WTC11 (cell line): ENCODE measurements around the gene UBE3A. TPM values are rescaled to one million over a fixed set of nuclear protein-coding genes. Genes with fewer than 3 reads are reported as not detected.

Experiments
- ATAC-seq: fragments of 200-7000 bp; cut with Tn5 transposase; 2 replicates; pipeline ENCODE4 v1.10.0; 2021; ENCODE audit warnings: mild to moderate bottlenecking, moderate library complexity
- CTCF ChIA-PET: fragments of 300-600 bp; sonication (Branson Sonifier 250); formaldehyde crosslinking; loops from one replicate; lab custom pipeline; 2021; ENCODE audit warnings: antibody characterized with exemption; lab: Charles Lee
- POLR2A ChIA-PET: fragments of 350-600 bp; sonication (Branson Sonifier 250); formaldehyde crosslinking; loops from one replicate; lab custom pipeline; 2021; ENCODE audit warnings: antibody characterized with exemption; lab: Charles Lee
- DNase-seq: peaks from one replicate; pipeline ENCODE4 v3.0.0; 2021; ENCODE audit warnings: low spot score
- H3K27ac Mint-ChIP-seq: 2 replicates; pipeline ENCODE4 v1.8.0; 2021; ENCODE audit warnings: mixed read lengths
- H3K27me3 Mint-ChIP-seq: 2 replicates; pipeline ENCODE4 v1.8.0; 2021; ENCODE audit warnings: low read depth, mild to moderate bottlenecking, moderate library complexity, mixed read lengths
- H3K36me3 Mint-ChIP-seq: 2 replicates; pipeline ENCODE4 v1.8.0; 2021; ENCODE audit warnings: mixed read lengths
- H3K4me1 Mint-ChIP-seq: 2 replicates; pipeline ENCODE4 v1.8.0; 2022; ENCODE audit warnings: mixed read lengths
- H3K4me3 Mint-ChIP-seq: 2 replicates; pipeline ENCODE4 v1.8.0; 2021; ENCODE audit warnings: mild to moderate bottlenecking, moderate library complexity, mixed read lengths
- H3K9me3 Mint-ChIP-seq: 2 replicates; pipeline ENCODE4 v1.8.0; 2021; ENCODE audit warnings: mixed read lengths
- AR ChIP-seq: fragments of 250-450 bp; sonication (Bioruptor Pico); IDR thresholded peaks from 2 replicates; pipeline ENCODE4 v1.9.0; 2021; ENCODE audit warnings: mild to moderate bottlenecking
- CTCF ChIP-seq: fragments of 200-600 bp; IDR thresholded peaks from 2 replicates; pipeline ENCODE4 v1.8.0; 2022; ENCODE audit warnings: antibody characterized with exemption
- ELF4 ChIP-seq: sonication (generic); formaldehyde crosslinking; IDR thresholded peaks from 2 replicates; pipeline ENCODE4 v1.8.1; 2022; ENCODE audit warnings: low read depth, mild to moderate bottlenecking, moderate library complexity, missing genetic modification reagents
- EMX1 ChIP-seq: fragments of 250-450 bp; sonication (Bioruptor Pico); IDR thresholded peaks from 2 replicates; pipeline ENCODE4 v1.8.0; 2021; ENCODE audit warnings: mild to moderate bottlenecking
- IRF1 ChIP-seq: sonication (generic); formaldehyde crosslinking; IDR thresholded peaks from 2 replicates; pipeline ENCODE4 v1.8.0; 2023; ENCODE audit warnings: missing genetic modification reagents
- NFE2L1 ChIP-seq: sonication (generic); formaldehyde crosslinking; IDR thresholded peaks from 2 replicates; pipeline ENCODE4 v1.8.1; 2023; ENCODE audit warnings: missing genetic modification reagents
- NFYB ChIP-seq: sonication (generic); formaldehyde crosslinking; conservative IDR thresholded peaks from 2 replicates; pipeline ENCODE4 v1.8.0; 2022; ENCODE audit warnings: low read depth, missing genetic modification reagents
- PRRX2 ChIP-seq: fragments of 250-450 bp; sonication (Bioruptor Pico); IDR thresholded peaks from 2 replicates; pipeline ENCODE4 v1.8.0; 2021; ENCODE audit warnings: mild to moderate bottlenecking
- RELA ChIP-seq: sonication (generic); formaldehyde crosslinking; IDR thresholded peaks from 2 replicates; pipeline ENCODE4 v1.8.1; 2022; ENCODE audit warnings: missing genetic modification reagents, mild to moderate bottlenecking, borderline replicate concordance
- USF2 ChIP-seq: sonication (generic); formaldehyde crosslinking; IDR thresholded peaks from 2 replicates; pipeline ENCODE4 v1.8.1; 2023; ENCODE audit warnings: mild to moderate bottlenecking, missing genetic modification reagents, moderate library complexity
- ZBTB21 ChIP-seq: sonication (generic); formaldehyde crosslinking; IDR thresholded peaks from 2 replicates; pipeline ENCODE4 v1.8.1; 2023; ENCODE audit warnings: mild to moderate bottlenecking, missing genetic modification reagents, borderline replicate concordance
- ZBTB43 ChIP-seq: sonication (generic); formaldehyde crosslinking; IDR thresholded peaks from 2 replicates; pipeline ENCODE4 v1.8.1; 2023; ENCODE audit warnings: mild to moderate bottlenecking, missing genetic modification reagents
- ZNF232 ChIP-seq: sonication (generic); formaldehyde crosslinking; IDR thresholded peaks from 2 replicates; pipeline ENCODE4 v1.8.0; 2022; ENCODE audit warnings: mild to moderate bottlenecking, missing genetic modification reagents
- ZNF512 ChIP-seq: sonication (generic); formaldehyde crosslinking; IDR thresholded peaks from 2 replicates; pipeline ENCODE4 v1.8.1; 2022; ENCODE audit warnings: missing genetic modification reagents, borderline replicate concordance
- total RNA-seq: library from RNA; stranded (reverse); gene quantifications from 3 replicates; pipeline ENCODE4 v1.2.3, GENCODE V29; 2021

UBE3A gene
- total RNA-seq, 1 experiment from 2014 or later = 120 TPM

GRCh38 chr15:25378501-25378901 lies 60.3 kb downstream of the UBE3A start:
- no peak for ATAC-seq
- no peaks in the 10 kb centered on the region for H3K27me3 Mint-ChIP-seq
- ChIA-PET CTCF (no interaction called here), POLR2A (no interaction called here)
- no peak for TF ChIP-seq EMX1 (CRISPR knock-in tag)
- no peak for TF ChIP-seq NFYB (CRISPR knock-in tag)
- no peak for TF ChIP-seq NFE2L1 (CRISPR knock-in tag)
- TF ChIP-seq ZBTB21 = no peak
- no peak for TF ChIP-seq PRRX2
- no peak for TF ChIP-seq CTCF
- TF ChIP-seq ELF4 = no peak
- TF ChIP-seq RELA (CRISPR knock-in tag) = no peak
- no peak for TF ChIP-seq AR
- no peak overlapping the region for H3K27ac Mint-ChIP-seq
- H3K9me3 Mint-ChIP-seq = peaks cover under 1% of the 10 kb centered on the region
- H3K36me3 Mint-ChIP-seq = peaks cover 30% of the 10 kb centered on the region
- no peak for DNase-seq
- no peak overlapping the region for H3K4me3 Mint-ChIP-seq
- H3K4me1 Mint-ChIP-seq = peaks cover 3% of the 10 kb centered on the region; the same call in 1 of the 2 replicates

GRCh38 chr15:25375557-25375956 lies 63.3 kb downstream of the UBE3A start:
- no peak overlapping the region for H3K4me3 Mint-ChIP-seq
- DNase-seq = no peak
- ChIA-PET CTCF (no interaction called here), POLR2A (no interaction called here)
- no peaks in the 10 kb centered on the region for H3K27me3 Mint-ChIP-seq
- ATAC-seq = no peak
- TF ChIP-seq ZNF232 = no peak
- H3K4me1 Mint-ChIP-seq = no peaks in the 10 kb centered on the region
- no peaks in the 10 kb centered on the region for H3K9me3 Mint-ChIP-seq
- H3K36me3 Mint-ChIP-seq = peaks cover 41% of the 10 kb centered on the region
- no peak overlapping the region for H3K27ac Mint-ChIP-seq

- DNase-seq (no peak), ATAC-seq (no peak)
- H3K9me3 Mint-ChIP-seq = no peaks in the 10 kb centered on the region
- no peaks in the 10 kb centered on the region for H3K27me3 Mint-ChIP-seq
- H3K27ac Mint-ChIP-seq = no peak overlapping the region
- peaks cover 52% of the 10 kb centered on the region for H3K36me3 Mint-ChIP-seq
- peaks cover 4% of the 10 kb centered on the region for H3K4me1 Mint-ChIP-seq
- no peak overlapping the region for H3K4me3 Mint-ChIP-seq
- ChIA-PET POLR2A (no interaction called here), CTCF (no interaction called here)
- TF ChIP-seq EMX1 (CRISPR knock-in tag) = no peak
- TF ChIP-seq ZBTB43 (CRISPR knock-in tag) = no peak
- TF ChIP-seq IRF1 (CRISPR knock-in tag) = no peak
- TF ChIP-seq ELF4 = no peak
- no peak for TF ChIP-seq CTCF
- TF ChIP-seq ZNF512 (CRISPR knock-in tag) = no peak
- TF ChIP-seq NFE2L1 (CRISPR knock-in tag) = no peak
- no peak for TF ChIP-seq PRRX2
- no peak for TF ChIP-seq USF2 (CRISPR knock-in tag)
These were observed 64.7 kb downstream of the UBE3A start for GRCh38 chr15:25374143-25374542.
